Effector CD8-positive, alpha-beta T cell (primary cell): ENCODE results near the gene PDP2.

Source experiments
- DNase-seq: peaks from one replicate; lab custom pipeline; 2025; lab: John Stamatoyannopoulos, UW

The PDP2 gene

GRCh38 chr16:66903544-66904427 lies 23.5 kb downstream of the PDP2 start:
- no peak for DNase-seq

GRCh38 chr16:66904428-66904845 lies 24.1 kb downstream of the PDP2 start:
- DNase-seq: no peak

- DNase-seq: no peak
Measured at GRCh38 chr16:66904846-66905632, 24.7 kb downstream of the PDP2 start.

GRCh38 chr16:66905633-66906539 lies 25.6 kb downstream of the PDP2 start:
- no peak for DNase-seq

- DNase-seq: no peak
Measured at GRCh38 chr16:66906916-66907836, 26.9 kb downstream of the PDP2 start.

GRCh38 chr16:66908116-66908515 lies 27.8 kb downstream of the PDP2 start:
- DNase-seq: no peak

- no peak for DNase-seq
Measured at GRCh38 chr16:66908762-66909559, 28.6 kb downstream of the PDP2 start.

GRCh38 chr16:66910175-66910940 lies 30.0 kb downstream of the PDP2 start:
- DNase-seq: no peak

GRCh38 chr16:66911112-66911511 lies 30.8 kb downstream of the PDP2 start:
- no peak for DNase-seq

- no peak for DNase-seq
Measured at GRCh38 chr16:66911801-66912200, 31.5 kb downstream of the PDP2 start.

- DNase-seq: no peak
Measured at GRCh38 chr16:66913081-66913480, 32.8 kb downstream of the PDP2 start.

GRCh38 chr16:66913711-66914110 lies 33.4 kb downstream of the PDP2 start:
- DNase-seq: no peak

GRCh38 chr16:66914541-66914940 lies 34.2 kb downstream of the PDP2 start:
- no peak for DNase-seq

- DNase-seq: no peak
Measured at GRCh38 chr16:66915041-66915440, 34.7 kb downstream of the PDP2 start.

- DNase-seq: no peak
Measured at GRCh38 chr16:66916518-66916917, 36.2 kb downstream of the PDP2 start.

GRCh38 chr16:66917741-66918140 lies 37.4 kb downstream of the PDP2 start:
- no peak for DNase-seq

GRCh38 chr16:66918355-66918754 lies 38.0 kb downstream of the PDP2 start:
- DNase-seq: no peak

- DNase-seq: no peak
Measured at GRCh38 chr16:66918803-66919568, 38.7 kb downstream of the PDP2 start, which contains the start of gene CDH16. Gene CDH16 (minus strand): TSS chr16:66918885. CDS start chr16:66918065, 820 bp downstream.
